ENCODE measurements around the gene KYAT1. TPM values are rescaled to one million over a fixed set of nuclear protein-coding genes. Genes with fewer than 3 reads are reported as not detected.

The KYAT1 gene
- total and polyA plus RNA-seq, 2 of the 13 experiments (the other 11 are each of a cell fraction or from before 2014, with no cell fraction given), result 9.2 to 46.5 TPM

- Histone ChIP-seq H3K27me3 (ENCODE audit: control insufficient read depth in 1 of 2, insufficient read depth in 2 of 2, low read length in 2 of 2) (no peaks in the 10 kb centered on the region; a peak in 1 of 5 replicates), H3K27ac (ENCODE audit: extremely low read length, insufficient read depth, low read length) (no peak overlapping the region), H2AFZ (ENCODE audit: low read length) (no peak overlapping the region), H3K4me1 (ENCODE audit: insufficient read depth, low read length) (peaks cover 23% of the 10 kb centered on the region), H3K36me3 (replicated peaks in 1 of 2; ENCODE audit: control insufficient read depth in 1 of 2, insufficient read depth in 2 of 2, low read length in 2 of 2) (peaks cover 15 to 29% of the 10 kb centered on the region in 2 experiments), H3K4me2 (ENCODE audit: low read depth, low read length) (no peak overlapping the region), H3K9ac (ENCODE audit: insufficient read depth, low read depth, low read length) (no peak overlapping the region), H3K79me2 (ENCODE audit: insufficient read depth, low read length) (no peaks in the 10 kb centered on the region), H3K9me3 (ENCODE audit: low read length) (no peaks in the 10 kb centered on the region), H4K20me1 (ENCODE audit: insufficient read depth, low read length) (no peaks in the 10 kb centered on the region), H3K4me3 (replicated peaks in 1 of 3; ENCODE audit: insufficient read depth in 1 of 3, low read depth in 2 of 3, low read length in 3 of 3) (no peak overlapping the region)
- WGBS (ENCODE audit: low lambda C conversion rate), result 93% methylated on average over 3 of the region's 4 CpGs
- ChIA-PET CTCF (ENCODE audit: low intra/inter-chr PET ratio, low total read pairs) (no interaction called here), POLR2A (no interaction called here)
- FAIRE-seq, result no peak
- DNase-seq (ENCODE audit: low spot score), result no peak
- no TSS peak for BruUV-seq (replicated peaks)
- intact Hi-C loops (cut with micrococcal nuclease; ENCODE audit: unreplicated experiment) (no loop called here), in situ Hi-C loops (cut with HindIII; ENCODE audit: extremely low pct_ligation_motif_present, low pct_unique_long_range_greater_than_20kb) (no loop called here)
- no peak for TF ChIP-seq FIP1L1 (IDR thresholded peaks at IDR 0.05; ENCODE audit: borderline replicate concordance, insufficient read depth, low read depth, low read length)
- TF ChIP-seq POLR2G (IDR thresholded peaks at IDR 0.05; ENCODE audit: low read depth, low read length), result no peak
- TF ChIP-seq ZNF772 (CRISPR knock-in tag; IDR thresholded peaks at IDR 0.05), result no peak
- TF ChIP-seq THAP9 (CRISPR knock-in tag; IDR thresholded peaks at IDR 0.05; ENCODE audit: borderline replicate concordance), result no peak
- TF ChIP-seq ZNF678 (CRISPR knock-in tag; IDR thresholded peaks at IDR 0.05), result no peak
- TF ChIP-seq SYNCRIP (IDR thresholded peaks at IDR 0.05; ENCODE audit: insufficient read depth, low read depth, low read length), result no peak
- no peak for TF ChIP-seq ZNF430 (CRISPR knock-in tag; IDR thresholded peaks at IDR 0.05)
- no peak for TF ChIP-seq TIGD3 (CRISPR knock-in tag; IDR thresholded peaks at IDR 0.05; ENCODE audit: borderline replicate concordance)
- TF ChIP-seq ZBTB1 (CRISPR knock-in tag; IDR thresholded peaks at IDR 0.05; ENCODE audit: borderline replicate concordance), result no peak
- no peak for TF ChIP-seq ATF1 (CRISPR knock-in tag; IDR thresholded peaks at IDR 0.05)
- no peak for ATAC-seq
Measured at GRCh38 chr9:128790536-128790935, 91.2 kb downstream of the KYAT1 start.
